BJ (cell line): Measurements from ENCODE around the gene CRADD. TPM values are rescaled to one million over a fixed set of nuclear protein-coding genes. Genes with fewer than 3 reads are reported as not detected.
A peak's percentile ranks its signal among the peaks of the same experiment; 100 is the strongest.

Experiments used
- CTCF ChIA-PET: fragments of 350-600 bp; formaldehyde crosslinking; extraction: SDS; loops from one replicate; lab custom pipeline; 2021; ENCODE audit warnings: antibody characterized with exemption, inconsistent platforms; lab: Yijun Ruan, JAX
- POLR2A ChIA-PET: fragments of 300-600 bp; sonication (Branson Sonifier 250); formaldehyde crosslinking; extraction: SDS; loops from one replicate; lab custom pipeline; 2021; ENCODE audit warnings: antibody characterized with exemption; lab: Charles Lee
- DNase-seq: peaks from one replicate; pipeline ENCODE4 v3.0.0-alpha.2; 2011; ENCODE audit warnings: low read depth
- H3K27me3 ChIP-seq: 2 replicates; pipeline ENCODE4 v1.6.0; 2011; ENCODE audit warnings: low read length; ENCODE audit not compliant: control insufficient read depth, insufficient read depth
- H3K36me3 ChIP-seq: 2 replicates; pipeline ENCODE4 v1.5.1; 2011; ENCODE audit warnings: low read length; ENCODE audit not compliant: control insufficient read depth, insufficient read depth
- H3K4me3 ChIP-seq: 2 replicates; pipeline ENCODE4 v1.5.1; 2011; ENCODE audit warnings: low read depth, mild to moderate bottlenecking, control low read depth, low read length
- CTCF ChIP-seq: IDR thresholded peaks from 2 replicates; pipeline ENCODE4 v1.5.1; 2011; ENCODE audit warnings: low read depth, mild to moderate bottlenecking, control low read depth, inconsistent platforms, low read length, moderate library complexity; ENCODE audit not compliant: insufficient read depth
- polyA plus RNA-seq: library from polyadenylated mRNA; depleted of rRNA; stranded (reverse); fragments of >200 nt; gene quantifications from 2 replicates; pipeline ENCODE4 v1.2.3, GENCODE V29; 2011

The CRADD gene
- polyA plus RNA-seq, 1 experiment: 16.6 TPM

DNA sequence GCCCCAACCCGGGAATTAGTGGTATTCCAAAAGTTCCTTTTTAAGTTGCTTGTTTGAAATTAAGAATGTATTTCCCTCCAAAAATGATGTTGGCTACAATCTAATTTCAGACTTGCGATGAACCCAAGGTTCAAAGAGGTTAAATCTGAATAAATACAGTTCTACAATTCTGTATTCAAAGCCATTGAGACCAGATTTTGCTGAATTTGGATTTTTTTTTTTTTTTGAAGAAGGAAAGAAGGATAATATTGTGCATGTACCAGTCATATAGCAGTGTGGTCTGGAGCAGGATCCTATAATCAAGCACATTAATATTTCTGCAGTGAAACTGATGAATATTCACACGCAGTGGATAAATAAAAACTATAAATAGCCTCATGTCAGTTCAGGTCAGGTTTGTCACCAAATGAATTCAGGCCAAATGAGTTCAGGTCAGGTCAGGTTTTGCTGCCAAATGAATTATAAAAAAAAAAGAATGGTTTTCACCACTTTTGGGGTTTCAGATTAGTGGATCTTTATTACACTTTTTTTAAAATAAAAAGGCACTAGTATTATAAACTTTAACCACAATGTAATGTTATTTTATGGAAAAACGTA is 69.5 kb downstream of the CRADD start:
- CTCF ChIA-PET: no interaction called here
- Histone ChIP-seq H3K36me3 (no peaks in the 10 kb centered on the region), H3K4me3 (no peak overlapping the region), H3K27me3 (no peaks in the 10 kb centered on the region)
- TF ChIP-seq CTCF: no peak
- POLR2A ChIA-PET: no interaction called here
- no peak for DNase-seq

GRCh38 chr12:93748672-93749383 is 71.7 kb downstream of the CRADD start:
- H3K4me3 ChIP-seq: no peak overlapping the region
- H3K36me3 ChIP-seq: no peaks in the 10 kb centered on the region
- H3K27me3 ChIP-seq: no peaks in the 10 kb centered on the region
- TF ChIP-seq CTCF: no peak
- CTCF ChIA-PET: interaction anchor here (0.9 to 2.4 kb wide), 4 partner anchors 14 to 353 kb away, joined by 3 to 10 read pairs (median 3); no protein-coding TSS in a partner anchor
- POLR2A ChIA-PET: no interaction called here
- DNase-seq: no peak

DNA sequence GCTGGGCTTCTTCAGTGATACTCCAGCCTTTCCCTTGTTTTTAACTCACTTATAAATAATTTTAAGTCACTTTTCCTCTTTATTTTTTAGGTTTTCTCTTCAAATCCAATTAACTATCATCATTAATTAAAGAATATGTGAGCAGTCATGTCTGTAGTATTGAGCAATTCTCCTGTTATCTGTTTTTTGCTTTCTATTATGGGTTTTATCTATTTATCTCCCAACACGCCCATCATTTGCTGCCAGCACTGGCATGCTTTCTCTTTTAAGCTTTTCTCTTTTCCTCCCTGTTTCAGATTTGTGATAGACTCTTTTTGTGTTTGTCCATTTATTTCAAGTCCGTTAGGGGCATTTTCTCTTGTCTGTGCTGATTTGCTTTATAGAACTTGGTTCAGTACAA is 72.3 kb downstream of the CRADD start:
- H3K4me3 ChIP-seq: no peak overlapping the region
- POLR2A ChIA-PET: no interaction called here
- no peak for TF ChIP-seq CTCF

DNA sequence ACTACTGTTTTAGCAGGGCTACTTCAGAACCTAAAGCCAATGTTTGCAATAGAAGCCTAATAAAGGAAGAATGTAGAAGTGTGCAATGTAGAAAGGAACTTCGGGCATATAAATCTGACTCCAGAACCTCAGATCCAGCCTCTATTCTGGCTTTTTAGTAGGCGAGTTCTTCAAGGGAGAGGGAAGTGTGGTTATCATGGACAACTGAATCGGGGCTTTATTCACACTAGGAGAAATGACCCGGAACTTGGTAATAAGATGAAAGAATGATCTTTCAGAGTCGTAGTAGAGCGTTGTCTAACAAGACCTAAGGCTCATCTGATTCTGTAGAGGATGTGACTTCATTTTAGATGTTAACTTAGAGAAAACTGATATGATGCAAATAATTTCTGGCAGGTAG is 72.9 kb downstream of the CRADD start:
- Histone ChIP-seq H3K4me3 (no peak overlapping the region), H3K36me3 (no peaks in the 10 kb centered on the region), H3K27me3 (no peaks in the 10 kb centered on the region)
- CTCF ChIA-PET: interaction anchor here (2.4 kb wide), 1 partner anchor 352 kb away, joined by 10 read pairs; no protein-coding TSS in a partner anchor
- POLR2A ChIA-PET: no interaction called here
- no peak for TF ChIP-seq CTCF
- DNase-seq: no peak

More for the DNA sequence above, 72.3 kb downstream of the CRADD start:
- Histone ChIP-seq H3K27me3 (no peaks in the 10 kb centered on the region), H3K36me3 (no peaks in the 10 kb centered on the region)
- DNase-seq: no peak
- CTCF ChIA-PET: interaction anchor here (0.9 to 2.4 kb wide), 2 partner anchors 13 to 353 kb away, joined by 3 to 10 read pairs; no protein-coding TSS in a partner anchor

DNA sequence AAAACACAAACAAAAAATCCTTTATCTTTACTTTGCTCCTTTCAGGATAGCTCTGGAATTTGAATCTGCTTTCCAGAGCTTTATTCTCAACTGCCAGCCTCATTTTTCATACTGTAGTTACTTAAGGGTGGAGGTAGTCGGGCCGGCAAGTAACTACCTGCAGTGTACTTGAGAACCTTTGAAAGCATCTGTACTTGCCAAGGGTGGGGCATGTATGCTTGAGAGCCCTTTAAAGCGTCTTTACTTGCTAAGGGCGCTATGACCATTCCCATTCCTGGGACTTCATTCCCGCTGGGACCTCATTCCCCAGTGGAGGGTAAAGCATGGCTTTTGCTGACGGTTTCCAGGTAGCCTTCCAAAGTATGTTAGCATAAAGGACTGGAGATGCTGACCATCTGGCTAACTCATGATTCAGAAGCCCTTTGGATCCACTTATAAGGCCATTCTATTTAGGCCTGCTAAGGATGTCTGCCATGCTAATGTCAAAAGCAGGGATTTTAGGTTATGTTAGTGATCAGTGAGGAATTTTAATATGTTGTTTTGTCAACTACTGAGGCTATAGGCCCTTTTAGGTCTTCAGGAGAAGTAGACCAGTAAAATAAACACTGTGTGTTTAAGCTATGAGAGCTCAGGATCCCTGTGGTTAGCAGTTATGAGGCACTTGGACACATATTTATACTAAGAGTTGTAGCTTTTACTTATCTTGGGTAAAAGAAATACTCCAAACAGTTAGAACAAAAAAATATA is 74.9 kb downstream of the CRADD start:
- H3K27me3 ChIP-seq: no peaks in the 10 kb centered on the region
- H3K36me3 ChIP-seq: no peaks in the 10 kb centered on the region
- DNase-seq: peak; percentile 89
- no peak overlapping the region for H3K4me3 ChIP-seq
- TF ChIP-seq CTCF: no peak
- POLR2A ChIA-PET: interaction anchor here (0.6 kb wide), 1 partner anchor 160 kb away, joined by 4 read pairs; no protein-coding TSS in a partner anchor
- CTCF ChIA-PET: interaction anchor here (1.1 to 2.3 kb wide), 4 partner anchors 15 to 350 kb away, joined by 4 to 8 read pairs (median 4); no protein-coding TSS in a partner anchor
